NB4 (cell line): ENCODE results near the gene DPYSL4.

Experiments used
- POLR2A ChIP-seq: IDR thresholded peaks from 2 replicates; pipeline ENCODE4 v1.6.1; 2011; ENCODE audit warnings: mild to moderate bottlenecking; ENCODE audit not compliant: insufficient read length; ENCODE audit errors: extremely low read depth
- TF ChIP-seq, protein P1 (sequence below): IDR thresholded peaks from one replicate; pipeline ENCODE4 v1.5.1; 2012; ENCODE audit warnings: low read depth, low read length

DNA sequence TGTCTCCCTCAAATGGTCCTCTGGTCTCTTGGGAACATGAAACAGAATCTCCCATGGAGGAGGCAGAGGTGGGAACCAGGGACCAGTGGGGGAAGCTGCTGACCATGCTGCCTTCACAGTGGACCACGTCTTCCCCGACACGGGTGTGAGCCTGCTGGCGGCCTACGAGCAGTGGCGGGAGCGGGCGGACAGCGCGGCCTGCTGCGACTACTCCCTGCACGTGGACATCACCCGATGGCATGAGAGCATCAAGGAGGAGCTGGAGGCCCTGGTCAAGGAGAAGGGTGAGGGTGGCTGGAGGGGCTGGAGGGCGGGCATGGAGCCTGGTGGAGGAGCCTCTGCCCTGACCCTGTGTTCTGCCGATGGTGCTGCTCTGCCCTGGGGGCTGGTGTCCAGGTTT is 8.0 kb downstream of the DPYSL4 start:
- TF ChIP-seq, protein P1, sequence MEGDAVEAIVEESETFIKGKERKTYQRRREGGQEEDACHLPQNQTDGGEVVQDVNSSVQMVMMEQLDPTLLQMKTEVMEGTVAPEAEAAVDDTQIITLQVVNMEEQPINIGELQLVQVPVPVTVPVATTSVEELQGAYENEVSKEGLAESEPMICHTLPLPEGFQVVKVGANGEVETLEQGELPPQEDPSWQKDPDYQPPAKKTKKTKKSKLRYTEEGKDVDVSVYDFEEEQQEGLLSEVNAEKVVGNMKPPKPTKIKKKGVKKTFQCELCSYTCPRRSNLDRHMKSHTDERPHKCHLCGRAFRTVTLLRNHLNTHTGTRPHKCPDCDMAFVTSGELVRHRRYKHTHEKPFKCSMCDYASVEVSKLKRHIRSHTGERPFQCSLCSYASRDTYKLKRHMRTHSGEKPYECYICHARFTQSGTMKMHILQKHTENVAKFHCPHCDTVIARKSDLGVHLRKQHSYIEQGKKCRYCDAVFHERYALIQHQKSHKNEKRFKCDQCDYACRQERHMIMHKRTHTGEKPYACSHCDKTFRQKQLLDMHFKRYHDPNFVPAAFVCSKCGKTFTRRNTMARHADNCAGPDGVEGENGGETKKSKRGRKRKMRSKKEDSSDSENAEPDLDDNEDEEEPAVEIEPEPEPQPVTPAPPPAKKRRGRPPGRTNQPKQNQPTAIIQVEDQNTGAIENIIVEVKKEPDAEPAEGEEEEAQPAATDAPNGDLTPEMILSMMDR, result no peak
- no peak for TF ChIP-seq POLR2A
